HepG2 (cell line): ENCODE measurements around the gene STARD13. TPM values are rescaled to one million over a fixed set of nuclear protein-coding genes. Genes with fewer than 3 reads are reported as not detected.

ENCODE experiments used
- FOXC1 ChIP-seq: sonication (generic); formaldehyde crosslinking; IDR thresholded peaks from 2 replicates; pipeline ENCODE4 v1.8.0; 2022; ENCODE audit warnings: mild to moderate bottlenecking, missing genetic modification reagents, borderline replicate concordance
- FOXO1 ChIP-seq: sonication (generic); formaldehyde crosslinking; IDR thresholded peaks from 2 replicates; pipeline ENCODE4 v1.4.0; 2020; ENCODE audit warnings: missing genetic modification reagents
- GZF1 ChIP-seq: sonication (generic); formaldehyde crosslinking; IDR thresholded peaks from 2 replicates; pipeline ENCODE4 v1.5.1; 2020; ENCODE audit warnings: mild to moderate bottlenecking, missing genetic modification reagents
- HNF4A ChIP-seq: sonication (generic); formaldehyde crosslinking; IDR thresholded peaks from 2 replicates; pipeline ENCODE4 v1.4.0; 2020; ENCODE audit warnings: missing genetic modification reagents
- ISL2 ChIP-seq: sonication (generic); formaldehyde crosslinking; IDR thresholded peaks from 2 replicates; pipeline ENCODE4 v1.5.0; 2020; ENCODE audit warnings: missing genetic modification reagents
- MED1 ChIP-seq: sonication (generic); formaldehyde crosslinking; IDR thresholded peaks from 2 replicates; pipeline ENCODE4 v1.4.0; 2020; ENCODE audit warnings: missing genetic modification reagents
- MTF2 ChIP-seq: sonication (generic); formaldehyde crosslinking; IDR thresholded peaks from 2 replicates; pipeline ENCODE4 v1.5.0; 2020; ENCODE audit warnings: missing genetic modification reagents, borderline replicate concordance
- NCOA2 ChIP-seq: sonication (generic); formaldehyde crosslinking; IDR thresholded peaks from 2 replicates; pipeline ENCODE4 v1.8.0; 2022; ENCODE audit warnings: inconsistent platforms
- NCOA5 ChIP-seq: sonication (generic); formaldehyde crosslinking; IDR thresholded peaks from 2 replicates; pipeline ENCODE4 v1.4.0; 2020; ENCODE audit warnings: missing genetic modification reagents
- NCOR1 ChIP-seq: fragments of 200-600 bp; sonication (generic); IDR thresholded peaks from 2 replicates; pipeline ENCODE4 v1.7.0; 2017; ENCODE audit warnings: antibody characterized with exemption, low read length, borderline replicate concordance
- NFE2L1 ChIP-seq: sonication (generic); formaldehyde crosslinking; IDR thresholded peaks from 2 replicates; pipeline ENCODE4 v1.4.0; 2020; ENCODE audit warnings: missing genetic modification reagents, mild to moderate bottlenecking, borderline replicate concordance
- NFYB ChIP-seq: sonication (generic); formaldehyde crosslinking; IDR thresholded peaks from 2 replicates; pipeline ENCODE4 v1.4.0; 2020; ENCODE audit warnings: missing genetic modification reagents
- SOX13 ChIP-seq, 3 experiments: fragments of 450-650 bp in 1 of 3; sonication (generic) in 1 of 3; formaldehyde crosslinking in 1 of 3; IDR thresholded peaks in 2 of 3; conservative IDR thresholded peaks in 1 of 3; 2 replicates each; pipeline versions ENCODE4 v1.5.0 to v1.6.1; 2016 to 2020; ENCODE audit warnings: antibody characterized with exemption in 1 of 3, mild to moderate bottlenecking in 1 of 3, missing compliant biosample characterization in 1 of 3, missing genetic modification reagents in 1 of 3, moderate library complexity in 1 of 3
- ZMYM4 ChIP-seq: sonication (generic); formaldehyde crosslinking; IDR thresholded peaks from 2 replicates; pipeline ENCODE4 v1.8.1; 2023; ENCODE audit warnings: mild to moderate bottlenecking, missing genetic modification reagents
- polyA plus RNA-seq, 8 experiments: library from polyadenylated mRNA; depleted of rRNA in 3 of 8; stranded (reverse) in 7 of 8; unstranded in 1 of 8; fragments of >200 nt; fragmentation: Illumina TruSeq in 4 of 8; extraction: Trizol in 4 of 8; gene quantifications; 2 replicates each; pipeline versions ENCODE4 v1.2.1 to v1.2.3, GENCODE V29; 2011 to 2016; ENCODE audit warnings: low read depth in 4 of 8, missing spikeins in 1 of 8, mixed read lengths in 1 of 8; ENCODE audit not compliant: insufficient read depth in 1 of 8
- total RNA-seq, 5 experiments: library from RNA; depleted of rRNA; stranded (reverse); fragments of >200 nt; fragmentation: Illumina TruSeq; extraction: Trizol; gene quantifications; 2 replicates each; pipeline ENCODE4 v1.2.3, GENCODE V29; 2016; ENCODE audit warnings: low read depth in 1 of 5
- TF ChIP-seq, protein P1 (sequence below): IDR thresholded peaks from 2 replicates; pipeline ENCODE4 v1.6.1; 2016; ENCODE audit warnings: missing biosample characterization, missing genetic modification reagents, low read depth
- TF ChIP-seq, protein P2 (sequence below): sonication (generic); formaldehyde crosslinking; IDR thresholded peaks from 2 replicates; pipeline ENCODE4 v1.4.0; 2020; ENCODE audit warnings: missing genetic modification reagents, mild to moderate bottlenecking, borderline replicate concordance
- TF ChIP-seq, protein P3 (sequence below): IDR thresholded peaks from 2 replicates; pipeline ENCODE4 v1.6.1; 2012; ENCODE audit warnings: low read depth, low read length, improper control_type of control experiment
- TF ChIP-seq, protein P4 (sequence below): sonication (generic); formaldehyde crosslinking; conservative IDR thresholded peaks from 2 replicates; pipeline ENCODE4 v1.4.0; 2020; ENCODE audit warnings: mild to moderate bottlenecking, missing genetic modification reagents, moderate library complexity

The STARD13 gene
- total and polyA plus RNA-seq, 2 of the 13 experiments (the other 11 are each of a cell fraction or from before 2014, with no cell fraction given): 12.8 to 14.3 TPM

DNA sequence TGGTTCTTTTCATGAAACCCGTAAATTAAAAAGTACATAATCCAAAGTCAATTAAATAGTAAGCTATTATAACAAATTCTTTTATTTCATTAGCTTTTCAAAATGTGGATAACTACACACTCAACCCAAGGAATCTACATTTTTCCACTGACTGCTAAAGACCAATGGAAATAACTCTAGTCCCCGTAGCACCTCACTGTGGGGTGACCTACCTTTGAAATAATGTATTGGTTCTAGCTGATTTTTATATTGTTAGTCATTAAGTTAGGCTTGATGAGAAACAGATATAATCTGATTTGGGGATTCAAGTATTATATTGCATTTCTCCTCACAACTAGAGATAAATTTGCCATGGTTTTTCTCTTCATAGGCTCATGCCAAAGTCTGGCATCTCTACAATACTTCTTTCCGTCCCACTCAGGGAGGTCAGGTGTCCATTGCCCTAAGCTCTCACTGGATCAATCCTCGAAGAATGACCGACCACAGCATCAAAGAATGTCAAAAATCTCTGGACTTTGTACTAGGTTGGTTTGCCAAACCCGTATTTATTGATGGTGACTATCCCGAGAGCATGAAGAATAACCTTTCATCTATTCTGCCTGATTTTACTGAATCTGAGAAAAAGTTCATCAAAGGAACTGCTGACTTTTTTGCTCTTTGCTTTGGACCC, 232.0 kb downstream of the STARD13 start (continued):
- TF ChIP-seq, protein P1, sequence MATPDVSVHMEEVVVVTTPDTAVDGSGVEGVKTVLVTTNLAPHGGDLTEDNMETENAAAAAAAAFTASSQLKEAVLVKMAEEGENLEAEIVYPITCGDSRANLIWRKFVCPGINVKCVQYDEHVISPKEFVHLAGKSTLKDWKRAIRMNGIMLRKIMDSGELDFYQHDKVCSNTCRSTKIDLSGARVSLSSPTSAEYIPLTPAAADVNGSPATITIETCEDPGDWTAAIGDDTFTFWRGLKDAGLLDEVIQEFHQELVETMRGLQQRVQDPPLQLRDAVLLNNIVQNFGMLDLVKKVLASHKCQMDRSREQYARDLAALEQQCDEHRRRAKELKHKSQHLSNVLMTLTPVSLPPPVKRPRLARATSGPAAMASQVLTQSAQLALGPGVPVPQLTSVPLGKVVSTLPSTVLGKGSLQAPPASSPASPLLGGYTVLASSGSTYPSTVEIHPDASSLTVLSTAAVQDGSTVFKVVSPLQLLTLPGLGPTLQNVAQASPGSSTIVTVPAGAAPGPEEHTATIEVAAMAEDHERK (CRISPR knock-in tag): no peak
- no peak for TF ChIP-seq NFE2L1 (CRISPR knock-in tag)
- TF ChIP-seq, protein P2, sequence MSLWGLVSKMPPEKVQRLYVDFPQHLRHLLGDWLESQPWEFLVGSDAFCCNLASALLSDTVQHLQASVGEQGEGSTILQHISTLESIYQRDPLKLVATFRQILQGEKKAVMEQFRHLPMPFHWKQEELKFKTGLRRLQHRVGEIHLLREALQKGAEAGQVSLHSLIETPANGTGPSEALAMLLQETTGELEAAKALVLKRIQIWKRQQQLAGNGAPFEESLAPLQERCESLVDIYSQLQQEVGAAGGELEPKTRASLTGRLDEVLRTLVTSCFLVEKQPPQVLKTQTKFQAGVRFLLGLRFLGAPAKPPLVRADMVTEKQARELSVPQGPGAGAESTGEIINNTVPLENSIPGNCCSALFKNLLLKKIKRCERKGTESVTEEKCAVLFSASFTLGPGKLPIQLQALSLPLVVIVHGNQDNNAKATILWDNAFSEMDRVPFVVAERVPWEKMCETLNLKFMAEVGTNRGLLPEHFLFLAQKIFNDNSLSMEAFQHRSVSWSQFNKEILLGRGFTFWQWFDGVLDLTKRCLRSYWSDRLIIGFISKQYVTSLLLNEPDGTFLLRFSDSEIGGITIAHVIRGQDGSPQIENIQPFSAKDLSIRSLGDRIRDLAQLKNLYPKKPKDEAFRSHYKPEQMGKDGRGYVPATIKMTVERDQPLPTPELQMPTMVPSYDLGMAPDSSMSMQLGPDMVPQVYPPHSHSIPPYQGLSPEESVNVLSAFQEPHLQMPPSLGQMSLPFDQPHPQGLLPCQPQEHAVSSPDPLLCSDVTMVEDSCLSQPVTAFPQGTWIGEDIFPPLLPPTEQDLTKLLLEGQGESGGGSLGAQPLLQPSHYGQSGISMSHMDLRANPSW: no peak
- TF ChIP-seq MTF2: no peak
- peak; percentile 71 for TF ChIP-seq HNF4A
- TF ChIP-seq SOX13 (IDR thresholded peaks at IDR 0.05): no peak
- TF ChIP-seq SOX13 (CRISPR knock-in tag; conservative IDR thresholded peaks at IDR 0.05 in 1 of 2, IDR thresholded peaks at IDR 0.05 in 1 of 2): peak in 1 of 2 experiments; percentile 25; a peak in 1 of 4 replicates
- TF ChIP-seq FOXO1 (CRISPR knock-in tag): no peak
- TF ChIP-seq NCOR1: peak; percentile 69; the same call in 1 of the 2 replicates
- 0 out of 2 replicates have a peak, but pooled peaks have one; percentile 29 for TF ChIP-seq ISL2 (CRISPR knock-in tag)
- TF ChIP-seq NCOA5: no peak
- TF ChIP-seq MED1 (CRISPR knock-in tag): 0 out of 2 replicates have a peak, but pooled peaks have one; percentile 20
- TF ChIP-seq, protein P3, sequence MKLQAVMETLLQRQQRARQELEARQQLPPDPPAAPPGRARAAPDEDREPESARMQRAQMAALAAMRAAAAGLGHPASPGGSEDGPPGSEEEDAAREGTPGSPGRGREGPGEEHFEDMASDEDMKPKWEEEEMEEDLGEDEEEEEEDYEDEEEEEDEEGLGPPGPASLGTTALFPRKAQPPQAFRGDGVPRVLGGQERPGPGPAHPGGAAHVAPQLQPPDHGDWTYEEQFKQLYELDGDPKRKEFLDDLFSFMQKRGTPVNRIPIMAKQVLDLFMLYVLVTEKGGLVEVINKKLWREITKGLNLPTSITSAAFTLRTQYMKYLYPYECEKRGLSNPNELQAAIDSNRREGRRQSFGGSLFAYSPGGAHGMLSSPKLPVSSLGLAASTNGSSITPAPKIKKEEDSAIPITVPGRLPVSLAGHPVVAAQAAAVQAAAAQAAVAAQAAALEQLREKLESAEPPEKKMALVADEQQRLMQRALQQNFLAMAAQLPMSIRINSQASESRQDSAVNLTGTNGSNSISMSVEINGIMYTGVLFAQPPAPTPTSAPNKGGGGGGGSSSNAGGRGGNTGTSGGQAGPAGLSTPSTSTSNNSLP: 0 out of 2 replicates have a peak, but pooled peaks have one; percentile 25
- TF ChIP-seq ZMYM4 (CRISPR knock-in tag): peak; percentile 48; the same call in 1 of the 2 replicates
- TF ChIP-seq NCOA2: 0 out of 2 replicates have a peak, but pooled peaks have one; percentile 27
- TF ChIP-seq, protein P4, sequence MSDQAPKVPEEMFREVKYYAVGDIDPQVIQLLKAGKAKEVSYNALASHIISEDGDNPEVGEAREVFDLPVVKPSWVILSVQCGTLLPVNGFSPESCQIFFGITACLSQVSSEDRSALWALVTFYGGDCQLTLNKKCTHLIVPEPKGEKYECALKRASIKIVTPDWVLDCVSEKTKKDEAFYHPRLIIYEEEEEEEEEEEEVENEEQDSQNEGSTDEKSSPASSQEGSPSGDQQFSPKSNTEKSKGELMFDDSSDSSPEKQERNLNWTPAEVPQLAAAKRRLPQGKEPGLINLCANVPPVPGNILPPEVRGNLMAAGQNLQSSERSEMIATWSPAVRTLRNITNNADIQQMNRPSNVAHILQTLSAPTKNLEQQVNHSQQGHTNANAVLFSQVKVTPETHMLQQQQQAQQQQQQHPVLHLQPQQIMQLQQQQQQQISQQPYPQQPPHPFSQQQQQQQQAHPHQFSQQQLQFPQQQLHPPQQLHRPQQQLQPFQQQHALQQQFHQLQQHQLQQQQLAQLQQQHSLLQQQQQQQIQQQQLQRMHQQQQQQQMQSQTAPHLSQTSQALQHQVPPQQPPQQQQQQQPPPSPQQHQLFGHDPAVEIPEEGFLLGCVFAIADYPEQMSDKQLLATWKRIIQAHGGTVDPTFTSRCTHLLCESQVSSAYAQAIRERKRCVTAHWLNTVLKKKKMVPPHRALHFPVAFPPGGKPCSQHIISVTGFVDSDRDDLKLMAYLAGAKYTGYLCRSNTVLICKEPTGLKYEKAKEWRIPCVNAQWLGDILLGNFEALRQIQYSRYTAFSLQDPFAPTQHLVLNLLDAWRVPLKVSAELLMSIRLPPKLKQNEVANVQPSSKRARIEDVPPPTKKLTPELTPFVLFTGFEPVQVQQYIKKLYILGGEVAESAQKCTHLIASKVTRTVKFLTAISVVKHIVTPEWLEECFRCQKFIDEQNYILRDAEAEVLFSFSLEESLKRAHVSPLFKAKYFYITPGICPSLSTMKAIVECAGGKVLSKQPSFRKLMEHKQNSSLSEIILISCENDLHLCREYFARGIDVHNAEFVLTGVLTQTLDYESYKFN (CRISPR knock-in tag): 0 out of 2 replicates have a peak, but pooled peaks have one; percentile 26
- TF ChIP-seq FOXC1 (CRISPR knock-in tag): no peak
- peak; percentile 88; the same call in 1 of the 2 replicates for TF ChIP-seq GZF1 (CRISPR knock-in tag)
- TF ChIP-seq NFYB (CRISPR knock-in tag): no peak
